Esophagus muscularis mucosa (tissue), 4 donors: Measurements from ENCODE around the gene KCNJ6. TPM values are rescaled to one million over a fixed set of nuclear protein-coding genes. Genes with fewer than 3 reads are reported as not detected.

Source experiments
- DNase-seq: peaks from one replicate; pipeline ENCODE4 v3.0.0-alpha.2; 2017; ENCODE audit errors: extremely low spot score
- H3K27ac ChIP-seq, 4 donors: fragments of 200-600 bp; sonication (generic); replicated peaks in 1 of 4; 1 replicate in 3 of 4; 2 replicates in 1 of 4; pipeline ENCODE4 v1.5.1; 2016 to 2019; ENCODE audit warnings: mild to moderate bottlenecking in 1 of 4
- H3K27me3 ChIP-seq, 4 donors: fragments of 200-600 bp; sonication (generic); one replicate each; pipeline versions ENCODE4 v1.5.1 to v1.6.0; 2016 to 2019
- H3K36me3 ChIP-seq, 4 donors: fragments of 200-600 bp; sonication (generic); one replicate each; pipeline ENCODE4 v1.5.1; 2016 to 2019
- H3K4me1 ChIP-seq, 4 donors: fragments of 200-600 bp; sonication (generic); one replicate each; pipeline ENCODE4 v1.5.1; 2016 to 2019
- H3K4me3 ChIP-seq, 4 donors: fragments of 200-600 bp; sonication (generic); 1 replicate in 2 of 4; 2 replicates in 2 of 4; pipeline ENCODE4 v1.5.1; 2016 to 2019; ENCODE audit warnings: mild to moderate bottlenecking in 4 of 4, moderate library complexity in 1 of 4
- H3K9me3 ChIP-seq, 4 donors: fragments of 200-600 bp; sonication (generic); 1 replicate in 3 of 4; 2 replicates in 1 of 4; pipeline ENCODE4 v1.5.1; 2016 to 2019
- CTCF ChIP-seq, 3 experiments: fragments of 200-600 bp in 2 of 3; fragments of 450-650 bp in 1 of 3; sonication (generic) in 2 of 3; IDR thresholded peaks; one replicate each; pipeline ENCODE4 v1.5.1; 2017 to 2019; ENCODE audit warnings: antibody characterized with exemption in 3 of 3, mild to moderate bottlenecking in 2 of 3, moderate library complexity in 1 of 3
- EP300 ChIP-seq: sonication (generic); formaldehyde crosslinking; IDR thresholded peaks from one replicate; pipeline ENCODE4 v1.6.1; 2017; ENCODE audit warnings: antibody characterized with exemption
- POLR2A ChIP-seq: fragments of 450-650 bp; IDR thresholded peaks from one replicate; pipeline ENCODE4 v1.6.1; 2017; ENCODE audit warnings: antibody characterized with exemption, moderate library complexity, mild to moderate bottlenecking, low read depth
- POLR2AphosphoS5 ChIP-seq, 2 donors: sonication (generic); formaldehyde crosslinking; IDR thresholded peaks; one replicate each; pipeline ENCODE4 v1.6.1; 2017; ENCODE audit warnings: antibody characterized with exemption in 2 of 2
- WGBS: methylation state at CpG from one replicate; pipeline ENCODE4 v1.1.5; 2018; 5-methylcytosine and 5-hydroxymethylcytosine counted together
- intact Hi-C: fragments of 100-400 bp; cut with DNase I; formaldehyde crosslinking; loops from one replicate; pipeline ENCODE4 v1.15.1; 2023
- total RNA-seq, 4 donors: library from RNA; depleted of rRNA; stranded (reverse); fragments of >200 nt; gene quantifications; one replicate each; pipeline versions ENCODE4 v1.1.0 to v1.2.1, GENCODE V29; 2016

Gene KCNJ6
- total RNA-seq, 4 donors from 2014 or later = under 0.01 TPM; not detected in 2

DNA sequence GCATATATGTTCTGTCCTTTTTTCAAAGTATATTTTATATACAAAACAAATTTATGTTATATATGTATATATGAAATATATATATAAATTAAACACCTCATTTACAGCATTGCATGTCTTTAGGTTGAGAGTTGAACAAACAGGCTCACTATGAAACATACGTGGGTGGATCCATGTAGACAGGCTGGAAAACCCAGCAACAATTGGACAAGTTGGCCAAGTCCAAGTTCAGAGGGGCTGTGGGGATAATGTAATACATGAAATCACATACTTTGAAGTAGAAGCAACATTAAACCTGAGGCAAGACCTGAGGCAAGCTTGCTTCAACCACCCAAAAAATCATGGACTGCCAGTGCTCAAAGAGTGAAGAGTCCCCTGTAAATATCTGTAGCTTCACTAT, 39.7 kb downstream of the KCNJ6 start:
- DNase-seq = no peak
- Histone ChIP-seq H3K4me1 (no peaks in the 10 kb centered on the region), H3K9me3 (no peaks in the 10 kb centered on the region), H3K4me3 (no peak overlapping the region), H3K36me3 (no peaks in the 10 kb centered on the region), H3K27me3 (peaks cover 0 to 18% (median 0%) of the 10 kb centered on the region in 4 donors), H3K27ac (no peak overlapping the region)
- intact Hi-C loops = no loop called here
- TF ChIP-seq POLR2A (no peak), EP300 (no peak)
- 69% methylated on average over 1 of the region's 1 CpG for WGBS

- peaks cover 0 to 20% (median 0%) of the 10 kb centered on the region in 4 donors for H3K27me3 ChIP-seq
- no peak for DNase-seq
- 76% methylated on average over 10 of the region's 10 CpGs for WGBS
- H3K4me3 ChIP-seq = no peak overlapping the region
- H3K9me3 ChIP-seq = no peaks in the 10 kb centered on the region
- TF ChIP-seq CTCF (IDR thresholded peaks at IDR 0.05) (no peak), POLR2AphosphoS5 (IDR thresholded peaks at IDR 0.05) (no peak), POLR2A (no peak), EP300 (no peak)
- intact Hi-C loops = no loop called here
- no peak overlapping the region for H3K27ac ChIP-seq
- H3K36me3 ChIP-seq = no peaks in the 10 kb centered on the region
- H3K4me1 ChIP-seq = no peaks in the 10 kb centered on the region
Measured at GRCh38 chr21:37874904-37875780, 41.1 kb downstream of the KCNJ6 start.

GRCh38 chr21:37874481-37874880, 41.8 kb downstream of the KCNJ6 start:
- Histone ChIP-seq H3K4me1 (no peaks in the 10 kb centered on the region), H3K27ac (no peak overlapping the region), H3K36me3 (no peaks in the 10 kb centered on the region), H3K9me3 (no peaks in the 10 kb centered on the region), H3K27me3 (peaks cover 0 to 20% (median 0%) of the 10 kb centered on the region in 4 donors), H3K4me3 (no peak overlapping the region)
- TF ChIP-seq POLR2A (no peak), EP300 (no peak), CTCF (IDR thresholded peaks at IDR 0.05) (no peak), POLR2AphosphoS5 (IDR thresholded peaks at IDR 0.05) (no peak)
- no peak for DNase-seq
- 58% methylated on average over 3 of the region's 3 CpGs for WGBS
- intact Hi-C loops = no loop called here

DNA sequence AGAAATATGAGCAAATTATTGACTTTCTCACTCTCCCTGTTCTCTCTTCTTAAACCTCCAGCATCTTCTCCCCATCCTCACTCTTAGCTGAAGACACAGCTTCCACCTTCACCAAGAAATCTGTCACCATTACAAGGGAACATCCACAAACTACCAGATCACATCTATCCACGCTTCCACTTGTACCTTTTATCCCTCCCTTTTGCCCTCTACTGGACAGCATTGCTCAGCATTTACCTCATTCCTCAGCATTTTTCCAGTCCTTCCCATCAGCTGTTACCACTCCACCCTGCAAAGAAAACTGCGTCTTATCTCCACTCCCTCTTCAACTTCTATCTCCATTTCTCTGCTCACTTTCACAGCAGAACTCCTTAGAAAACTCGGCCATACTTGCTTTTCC, 42.6 kb downstream of the KCNJ6 start:
- no peaks in the 10 kb centered on the region for H3K36me3 ChIP-seq
- 55% methylated on average over 3 of the region's 3 CpGs for WGBS

More for the DNA sequence above, 42.6 kb downstream of the KCNJ6 start:
- no peaks in the 10 kb centered on the region for H3K9me3 ChIP-seq
- intact Hi-C loops = no loop called here
- no peak for TF ChIP-seq CTCF (IDR thresholded peaks at IDR 0.05)
- no peak for TF ChIP-seq POLR2AphosphoS5 (IDR thresholded peaks at IDR 0.05)
- no peak for TF ChIP-seq EP300
- TF ChIP-seq POLR2A = no peak
- DNase-seq = no peak
- H3K4me1 ChIP-seq = no peaks in the 10 kb centered on the region
- H3K27me3 ChIP-seq = peaks cover 0 to 20% (median 0%) of the 10 kb centered on the region in 4 donors
- no peak overlapping the region for H3K27ac ChIP-seq
- no peak overlapping the region for H3K4me3 ChIP-seq
